Lower leg skin (tissue), 4 donors: Measurements from ENCODE around the gene LCN12. TPM values are rescaled to one million over a fixed set of nuclear protein-coding genes. Genes with fewer than 3 reads are reported as not detected.

Experiments used
- DNase-seq, 2 donors: peaks; one replicate each; pipeline ENCODE4 v3.0.0-alpha.2; 2019; ENCODE audit warnings: low spot score in 2 of 2
- H3K4me3 ChIP-seq: fragments of 200-600 bp; sonication (generic); 2 replicates; pipeline ENCODE4 v1.5.1; 2017; ENCODE audit warnings: mild to moderate bottlenecking, low read depth; ENCODE audit not compliant: poor library complexity, severe bottlenecking
- CTCF ChIP-seq, 3 donors: fragments of 450-650 bp; IDR thresholded peaks; one replicate each; pipeline ENCODE4 v1.5.1; 2016; ENCODE audit warnings: antibody characterized with exemption in 3 of 3, mild to moderate bottlenecking in 3 of 3, moderate library complexity in 2 of 3
- POLR2A ChIP-seq, 2 donors: fragments of 450-650 bp; IDR thresholded peaks; one replicate each; pipeline ENCODE4 v1.6.1; 2016 to 2017; ENCODE audit warnings: antibody characterized with exemption in 2 of 2, mild to moderate bottlenecking in 1 of 2, moderate library complexity in 1 of 2
- WGBS, 2 donors: methylation state at CpG; one replicate each; pipeline ENCODE4 v1.1.5; 2018; 5-methylcytosine and 5-hydroxymethylcytosine counted together
- intact Hi-C: fragments of 100-400 bp; cut with DNase I; formaldehyde crosslinking; loops from one replicate; pipeline ENCODE4 v1.15.0; 2023; ENCODE audit warnings: low total_unique reads
- total RNA-seq, 4 donors: library from RNA; depleted of rRNA; stranded (reverse); fragments of >200 nt; gene quantifications; one replicate each; pipeline ENCODE4 v1.1.0, GENCODE V29; 2016

Gene LCN12
- total RNA-seq, 4 donors from 2014 or later: not detected

GRCh38 chr9:136920069-136920468, 32.0 kb upstream of the LCN12 start:
- 94 to 99% methylated on average over 15 of the region's 15 CpGs for WGBS, 2 donors
- intact Hi-C loops: no loop called here
- no peak overlapping the region for H3K4me3 ChIP-seq
- TF ChIP-seq POLR2A (IDR thresholded peaks at IDR 0.05): no peak
- TF ChIP-seq CTCF (IDR thresholded peaks at IDR 0.05): no peak
- no peak for DNase-seq

GRCh38 chr9:136920734-136921231, 31.3 kb upstream of the LCN12 start:
- 92 to 97% methylated on average over 14 of the region's 14 CpGs for WGBS, 2 donors
- no peak for DNase-seq
- H3K4me3 ChIP-seq: no peak overlapping the region
- no peak for TF ChIP-seq CTCF (IDR thresholded peaks at IDR 0.05)
- no peak for TF ChIP-seq POLR2A (IDR thresholded peaks at IDR 0.05)
- intact Hi-C loops: no loop called here

GRCh38 chr9:136921307-136921706, 30.8 kb upstream of the LCN12 start:
- intact Hi-C loops: no loop called here
- no peak for TF ChIP-seq CTCF (IDR thresholded peaks at IDR 0.05)
- no peak for TF ChIP-seq POLR2A (IDR thresholded peaks at IDR 0.05)
- H3K4me3 ChIP-seq: no peak overlapping the region
- WGBS, 2 donors: 80 to 90% methylated on average over 4 to 11 of the region's 11 CpGs
- DNase-seq: no peak

- H3K4me3 ChIP-seq: no peak overlapping the region
- intact Hi-C loops: no loop called here
- no peak for DNase-seq
- 68 to 71% methylated on average over 9 to 10 of the region's 10 CpGs for WGBS, 2 donors
- TF ChIP-seq POLR2A (IDR thresholded peaks at IDR 0.05) (no peak), CTCF (IDR thresholded peaks at IDR 0.05) (no peak)
These were observed 30.4 kb upstream of the LCN12 start for GRCh38 chr9:136921718-136922117.

GRCh38 chr9:136922540-136922939, 29.5 kb upstream of the LCN12 start:
- no peak for DNase-seq
- WGBS, 2 donors: 81 to 88% methylated on average over 19 of the region's 19 CpGs
- intact Hi-C loops: no loop called here
- no peak for TF ChIP-seq CTCF (IDR thresholded peaks at IDR 0.05)
- no peak for TF ChIP-seq POLR2A (IDR thresholded peaks at IDR 0.05)
- no peak overlapping the region for H3K4me3 ChIP-seq

GRCh38 chr9:136923881-136924280, 28.2 kb upstream of the LCN12 start:
- WGBS, 2 donors: 95 to 96% methylated on average over 14 to 19 of the region's 19 CpGs
- no peak for DNase-seq
- TF ChIP-seq CTCF (IDR thresholded peaks at IDR 0.05): no peak
- intact Hi-C loops: no loop called here
- H3K4me3 ChIP-seq: no peak overlapping the region
